ENCODE measurements around the gene HDDC2. TPM values are rescaled to one million over a fixed set of nuclear protein-coding genes. Genes with fewer than 3 reads are reported as not detected.

The HDDC2 gene, protein sequence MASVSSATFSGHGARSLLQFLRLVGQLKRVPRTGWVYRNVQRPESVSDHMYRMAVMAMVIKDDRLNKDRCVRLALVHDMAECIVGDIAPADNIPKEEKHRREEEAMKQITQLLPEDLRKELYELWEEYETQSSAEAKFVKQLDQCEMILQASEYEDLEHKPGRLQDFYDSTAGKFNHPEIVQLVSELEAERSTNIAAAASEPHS
- total RNA-seq = 63.1 and 74.8 TPM in 2 replicates

GRCh38 chr6:125301435-125302391, at the start of gene HDDC2:
Gene HDDC2 (minus strand): TSS chr6:125301967. CDS start chr6:125301932, 35 bp downstream.

Other genes with a start within 250 kb of the HDDC2 start
- gene TPD52L1, start 148.2 kb downstream of the HDDC2 start, total RNA-seq = 7.5 and 21.7 TPM in 2 replicates

Data from regular cardiac myocyte (primary cell).